GM21526 (cell line): ENCODE results near the gene CCDC74A.
"Not testable (repeated sequence)": the region's sequence is repeated elsewhere in the genome, so short reads cannot be mapped to it uniquely, and the experiment has no call there.

Source experiments
- ATAC-seq: cut with Tn5 transposase; IDR thresholded peaks from one replicate; pipeline ENCODE4 v1.9.1; 2021; ENCODE audit warnings: moderate library complexity; ENCODE audit not compliant: unreplicated experiment, low FRiP score

CCDC74A gene

GRCh38 chr2:131498321-131498973 is 29.2 kb upstream of the CCDC74A start:
- ATAC-seq: peak; percentile 81

GRCh38 chr2:131503587-131503986 is 24.1 kb upstream of the CCDC74A start:
- not testable (repeated sequence) for ATAC-seq

GRCh38 chr2:131504082-131504750 is 23.5 kb upstream of the CCDC74A start:
- not testable (repeated sequence) for ATAC-seq

GRCh38 chr2:131509615-131510014 is 18.1 kb upstream of the CCDC74A start:
- ATAC-seq: no peak

GRCh38 chr2:131511291-131511968 is 16.3 kb upstream of the CCDC74A start:
- ATAC-seq: not testable (repeated sequence)

- ATAC-seq: not testable (repeated sequence)
Measured at GRCh38 chr2:131511969-131512870, 15.5 kb upstream of the CCDC74A start.

- not testable (repeated sequence) for ATAC-seq
Measured at GRCh38 chr2:131514408-131515166, 13.1 kb upstream of the CCDC74A start.

GRCh38 chr2:131515235-131515634 is 12.5 kb upstream of the CCDC74A start:
- ATAC-seq: not testable (repeated sequence)

- ATAC-seq: no peak
Measured at GRCh38 chr2:131516011-131516410, 11.7 kb upstream of the CCDC74A start.

- ATAC-seq: not testable (repeated sequence)
Measured at GRCh38 chr2:131516621-131517020, 11.1 kb upstream of the CCDC74A start.

GRCh38 chr2:131517106-131517831 is 10.4 kb upstream of the CCDC74A start:
- ATAC-seq: no peak

GRCh38 chr2:131517856-131518255 is 9.8 kb upstream of the CCDC74A start:
- ATAC-seq: not testable (repeated sequence)

GRCh38 chr2:131518531-131518930 is 9.2 kb upstream of the CCDC74A start:
- ATAC-seq: not testable (repeated sequence)

GRCh38 chr2:131519466-131519865 is 8.2 kb upstream of the CCDC74A start:
- no peak for ATAC-seq

GRCh38 chr2:131519871-131520470 is 7.7 kb upstream of the CCDC74A start:
- ATAC-seq: not testable (repeated sequence)

- ATAC-seq: no peak
Measured at GRCh38 chr2:131520526-131520925, 7.2 kb upstream of the CCDC74A start.

GRCh38 chr2:131521524-131521923 is 6.2 kb upstream of the CCDC74A start:
- not testable (repeated sequence) for ATAC-seq

- ATAC-seq: no peak
Measured at GRCh38 chr2:131521961-131522781, 5.5 kb upstream of the CCDC74A start.
